IMR-90 (cell line): Measurements from ENCODE around the gene CAPN5. TPM values are rescaled to one million over a fixed set of nuclear protein-coding genes. Genes with fewer than 3 reads are reported as not detected.
A peak's percentile ranks its signal among the peaks of the same experiment; 100 is the strongest.

Experiments used
- ATAC-seq: fragments of 200-7000 bp; cut with Tn5 transposase; 2 replicates; pipeline ENCODE4 v1.9.1; 2020; ENCODE audit warnings: low read depth, mild to moderate bottlenecking, moderate library complexity
- BruUV-seq: library from RNA; stranded (reverse); fragments of 400-500 nt; replicated peaks from 2 replicates; lab custom pipeline; 2021; lab: Mats Ljungman, UMichigan
- CTCF ChIA-PET: fragments of 300-600 bp; formaldehyde crosslinking; extraction: SDS; loops from one replicate; lab custom pipeline; 2021; ENCODE audit warnings: antibody characterized with exemption; lab: Yijun Ruan, JAX
- POLR2A ChIA-PET: fragments of 300-600 bp; sonication (Branson Sonifier 250); formaldehyde crosslinking; loops from one replicate; lab custom pipeline; 2022; ENCODE audit warnings: antibody characterized with exemption; ENCODE audit not compliant: unreplicated experiment; lab: Charles Lee
- DNase-seq: peaks from one replicate; pipeline ENCODE4 v3.0.0; 2013
- H2AFZ ChIP-seq: replicated peaks from 2 replicates; pipeline ENCODE3; 2013; ENCODE audit warnings: low read length, mild to moderate bottlenecking; ENCODE audit not compliant: poor library complexity
- H2AK5ac ChIP-seq: 2 replicates; pipeline ENCODE4 v1.6.1; 2013; ENCODE audit warnings: low read depth, low read length, inconsistent platforms
- H2AK9ac ChIP-seq: replicated peaks from 2 replicates; pipeline ENCODE3; 2013; ENCODE audit warnings: mild to moderate bottlenecking, low read depth, low read length, moderate library complexity; ENCODE audit not compliant: poor library complexity
- H2BK120ac ChIP-seq: 2 replicates; pipeline ENCODE4 v1.6.1; 2013; ENCODE audit warnings: low read depth, low read length, inconsistent platforms
- H2BK15ac ChIP-seq: 3 replicates; pipeline ENCODE4 v1.6.1; 2013; ENCODE audit warnings: low read depth, low read length, inconsistent platforms
- H2BK20ac ChIP-seq: 2 replicates; pipeline ENCODE4 v1.6.1; 2013; ENCODE audit warnings: low read depth, mild to moderate bottlenecking, inconsistent platforms, low read length, moderate library complexity
- H2BK5ac ChIP-seq: 2 replicates; pipeline ENCODE4 v1.6.1; 2013; ENCODE audit warnings: mild to moderate bottlenecking, low read depth, low read length, inconsistent platforms; ENCODE audit not compliant: poor library complexity, severe bottlenecking
- H3K14ac ChIP-seq: replicated peaks from 2 replicates; pipeline ENCODE4 v1.6.1; 2013; ENCODE audit warnings: low read depth, low read length, inconsistent platforms
- H3K18ac ChIP-seq: 2 replicates; pipeline ENCODE4 v1.6.1; 2013; ENCODE audit warnings: low read depth, low read length, control low read depth
- H3K23ac ChIP-seq: 2 replicates; pipeline ENCODE4 v1.6.1; 2013; ENCODE audit warnings: low read depth, low read length, inconsistent platforms
- H3K27ac ChIP-seq: 2 replicates; pipeline ENCODE4 v1.5.1; 2013; ENCODE audit warnings: mild to moderate bottlenecking, control low read depth, low read length; ENCODE audit not compliant: insufficient read depth
- H3K27me3 ChIP-seq: 2 replicates; pipeline ENCODE4 v1.6.1; 2013; ENCODE audit warnings: low read length; ENCODE audit not compliant: control insufficient read depth, insufficient read depth
- H3K36me3 ChIP-seq: 2 replicates; pipeline ENCODE4 v1.6.1; 2013; ENCODE audit warnings: low read length, mixed read lengths; ENCODE audit not compliant: control insufficient read depth, insufficient read depth
- H3K4ac ChIP-seq: 2 replicates; pipeline ENCODE4 v1.6.1; 2013; ENCODE audit warnings: low read depth, low read length, inconsistent platforms
- H3K4me1 ChIP-seq: 2 replicates; pipeline ENCODE4 v1.6.1; 2013; ENCODE audit warnings: low read length, mixed read lengths; ENCODE audit not compliant: control insufficient read depth, insufficient read depth
- H3K4me2 ChIP-seq: 2 replicates; pipeline ENCODE4 v1.6.1; 2013; ENCODE audit warnings: low read depth, mild to moderate bottlenecking, control low read depth, low read length, moderate library complexity
- H3K4me3 ChIP-seq: 2 replicates; pipeline ENCODE4 v1.5.1; 2013; ENCODE audit warnings: low read depth, mild to moderate bottlenecking, control low read depth, low read length, moderate library complexity; ENCODE audit not compliant: insufficient read depth
- H3K56ac ChIP-seq: 2 replicates; pipeline ENCODE4 v1.6.1; 2013; ENCODE audit warnings: low read length, inconsistent platforms; ENCODE audit not compliant: insufficient read depth; ENCODE audit errors: extremely low read depth
- H3K79me1 ChIP-seq, 2 experiments: 2 replicates each; pipeline ENCODE4 v1.6.1; 2013; ENCODE audit warnings: low read length in 2 of 2, inconsistent platforms in 1 of 2, low read depth in 1 of 2
- H3K9ac ChIP-seq: 2 replicates; pipeline ENCODE4 v1.6.1; 2013; ENCODE audit warnings: low read depth, low read length, control low read depth
- H3K9me1 ChIP-seq: 2 replicates; pipeline ENCODE4 v1.6.1; 2013; ENCODE audit warnings: low read length, inconsistent platforms; ENCODE audit not compliant: insufficient read depth
- H3K9me3 ChIP-seq: 2 replicates; pipeline ENCODE4 v1.6.1; 2013; ENCODE audit warnings: low read length; ENCODE audit not compliant: control insufficient read depth, insufficient read depth
- H4K20me1 ChIP-seq: 2 replicates; pipeline ENCODE4 v1.6.1; 2013; ENCODE audit warnings: low read length, inconsistent platforms; ENCODE audit not compliant: insufficient read depth
- H4K5ac ChIP-seq: 2 replicates; pipeline ENCODE4 v1.6.1; 2013; ENCODE audit warnings: mild to moderate bottlenecking, low read depth, low read length, control low read depth
- H4K8ac ChIP-seq, 2 experiments: 2 replicates each; pipeline ENCODE4 v1.6.1; 2013; ENCODE audit warnings: low read depth in 2 of 2, low read length in 2 of 2, control low read depth in 1 of 2, inconsistent platforms in 1 of 2
- H4K91ac ChIP-seq: 2 replicates; pipeline ENCODE4 v1.6.1; 2013; ENCODE audit warnings: low read depth, low read length, inconsistent platforms; ENCODE audit not compliant: insufficient read depth
- BHLHE40 ChIP-seq: fragments of 150-350 bp; IDR thresholded peaks from 2 replicates; pipeline ENCODE4 v1.6.1; 2016; ENCODE audit warnings: mild to moderate bottlenecking, low read depth, low read length
- CEBPB ChIP-seq: IDR thresholded peaks from 2 replicates; pipeline ENCODE4 v1.6.1; 2012; ENCODE audit warnings: low read depth, low read length, improper control_type of control experiment
- CHD1 ChIP-seq: IDR thresholded peaks from 2 replicates; pipeline ENCODE4 v1.6.1; 2012; ENCODE audit warnings: low read depth, low read length, improper control_type of control experiment
- CTCF ChIP-seq: conservative IDR thresholded peaks from 2 replicates; pipeline ENCODE4 v1.5.1; 2012; ENCODE audit warnings: mild to moderate bottlenecking, low read depth, low read length, improper control_type of control experiment
- ELK1 ChIP-seq: fragments of 150-350 bp; IDR thresholded peaks from 2 replicates; pipeline ENCODE4 v1.6.1; 2016; ENCODE audit warnings: low read depth, mild to moderate bottlenecking, low read length, moderate library complexity, borderline replicate concordance
- MAFK ChIP-seq: IDR thresholded peaks from 2 replicates; pipeline ENCODE4 v1.6.1; 2012; ENCODE audit warnings: low read depth, low read length, improper control_type of control experiment
- MXI1 ChIP-seq: IDR thresholded peaks from 2 replicates; pipeline ENCODE4 v1.6.1; 2012; ENCODE audit warnings: low read depth, mild to moderate bottlenecking, low read length, moderate library complexity, borderline replicate concordance
- NFE2L2 ChIP-seq: fragments of 150-350 bp; IDR thresholded peaks from 2 replicates; pipeline ENCODE4 v1.6.1; 2016; ENCODE audit warnings: low read depth, mild to moderate bottlenecking, low read length
- POLR2A ChIP-seq: IDR thresholded peaks from 2 replicates; pipeline ENCODE4 v1.6.1; 2012; ENCODE audit warnings: mild to moderate bottlenecking, low read depth, low read length
- RAD21 ChIP-seq: IDR thresholded peaks from 2 replicates; pipeline ENCODE4 v1.6.1; 2012; ENCODE audit warnings: low read length, improper control_type of control experiment
- RCOR1 ChIP-seq: IDR thresholded peaks from 2 replicates; pipeline ENCODE4 v1.6.1; 2012; ENCODE audit warnings: mild to moderate bottlenecking, low read length, improper control_type of control experiment; ENCODE audit not compliant: insufficient replicate concordance
- RFX5 ChIP-seq: IDR thresholded peaks from 2 replicates; pipeline ENCODE4 v1.8.0; 2012; ENCODE audit warnings: low read depth, mild to moderate bottlenecking, low read length, moderate library complexity
- SMC3 ChIP-seq: fragments of 150-350 bp; IDR thresholded peaks from 2 replicates; pipeline ENCODE4 v1.6.1; 2016; ENCODE audit warnings: low read depth, mild to moderate bottlenecking, antibody characterized with exemption, low read length, moderate library complexity
- USF2 ChIP-seq: fragments of 150-350 bp; IDR thresholded peaks from 2 replicates; pipeline ENCODE4 v1.6.1; 2017; ENCODE audit warnings: mild to moderate bottlenecking, antibody characterized with exemption, low read length, low read depth
- WGBS, 2 experiments: methylation state at CpG; one replicate each; pipeline versions ENCODE4 v1.1.5 to v1.1.7; 2013; ENCODE audit warnings: missing lambda C conversion rate in 2 of 2; ENCODE audit not compliant: insufficient read length in 1 of 2; ENCODE audit errors: extremely low coverage in 2 of 2; 5-methylcytosine and 5-hydroxymethylcytosine counted together
- dilution Hi-C: fragments of 300-500 bp; cut with HindIII; formaldehyde crosslinking; loops from one replicate; pipeline ENCODE4 v1.14.3; 2018; ENCODE audit warnings: low sequenced_read_pairs; ENCODE audit not compliant: unreplicated experiment
- in situ Hi-C: fragments of 300-500 bp; cut with MboI; formaldehyde crosslinking; loops from 3 replicates; pipeline ENCODE4 v1.14.3; 2019; ENCODE audit warnings: low sequenced_read_pairs, inconsistent platforms, mixed read lengths
- intact Hi-C: fragments of 100-400 bp; cut with micrococcal nuclease; formaldehyde crosslinking; loops from 2 replicates; pipeline ENCODE4 v1.10.0; 2022
- polyA plus RNA-seq, 3 experiments: library from polyadenylated mRNA; depleted of rRNA; stranded (reverse); fragments of >200 nt; gene quantifications; 2 replicates each; pipeline ENCODE4 v1.2.3, GENCODE V29; 2012; ENCODE audit warnings: low replicate concordance in 1 of 3
- total RNA-seq: library from RNA; depleted of rRNA; stranded (reverse); fragments of >200 nt; gene quantifications from 2 replicates; pipeline ENCODE4 v1.2.3, GENCODE V29; 2012

CAPN5 gene
- total and polyA plus RNA-seq, 2 of the 4 experiments (the other 2 are of a cell fraction), result 8.1 to 24.0 TPM

GRCh38 chr11:77081976-77082836 is 15.4 kb downstream of the CAPN5 start:
- BruUV-seq, result no TSS peak
- H2BK15ac ChIP-seq, result no peak overlapping the region
- H2AK9ac ChIP-seq, result peak overlapping the region; percentile 22
- ATAC-seq, result no peak
- H3K9ac ChIP-seq, result no peak overlapping the region
- H3K56ac ChIP-seq, result no peak overlapping the region
- CTCF ChIA-PET, result interaction anchor here (0.6 to 1.1 kb wide), 4 partner anchors 9 to 497 kb away, joined by 3 to 5 read pairs (median 3); no protein-coding TSS in a partner anchor
- H3K4me2 ChIP-seq, result no peak overlapping the region
- POLR2A ChIA-PET, result interaction anchor here (1.4 kb wide), 1 partner anchor 9 kb away, joined by 4 read pairs; no protein-coding TSS in a partner anchor
- WGBS, 2 experiments, result 93% methylated on average over 4 of the region's 11 CpGs; no CpG with 5 or more reads in 1 of the 2 experiments
- peaks cover 4% of the 10 kb centered on the region; the same call in 1 of the 2 replicates for H3K36me3 ChIP-seq
- no peak overlapping the region for H3K14ac ChIP-seq
- H3K27ac ChIP-seq, result peak overlapping the region; percentile 11; the same call in 1 of the 2 replicates
- H2AK5ac ChIP-seq, result peak overlapping the region; percentile 71; the same call in 1 of the 2 replicates
- H4K20me1 ChIP-seq, result no peaks in the 10 kb centered on the region
- H3K9me3 ChIP-seq, result no peaks in the 10 kb centered on the region
- peaks cover 15% of the 10 kb centered on the region for H3K4me1 ChIP-seq
- no peak overlapping the region for H3K23ac ChIP-seq
- no peak overlapping the region for H3K4ac ChIP-seq
- peaks cover 7 to 21% of the 10 kb centered on the region in 2 experiments for H3K79me1 ChIP-seq
- H2BK5ac ChIP-seq, result peak overlapping the region; percentile 16
- H2BK120ac ChIP-seq, result no peak overlapping the region
- H3K4me3 ChIP-seq, result no peak overlapping the region
- peaks cover 5% of the 10 kb centered on the region; the same call in 1 of the 2 replicates for H3K9me1 ChIP-seq
- no peak overlapping the region for H3K18ac ChIP-seq
- peak overlapping the region; percentile 73 for H4K5ac ChIP-seq
- intact Hi-C loops (no loop called here), dilution Hi-C loops (no loop called here), in situ Hi-C loops (no loop called here)
- H2BK20ac ChIP-seq, result no peak overlapping the region
- H4K8ac ChIP-seq, result peak overlapping the region; percentile 50 to 69; a peak in 3 of 4 replicates
- no peak for DNase-seq
- H2AFZ ChIP-seq, result peak overlapping the region; percentile 38
- H3K27me3 ChIP-seq, result no peaks in the 10 kb centered on the region
- no peak overlapping the region for H4K91ac ChIP-seq
- TF ChIP-seq SMC3 (no peak), BHLHE40 (no peak), POLR2A (no peak), CHD1 (no peak), RCOR1 (no peak), MXI1 (no peak), CEBPB (no peak), ELK1 (no peak), RFX5 (no peak), CTCF (no peak), USF2 (no peak), NFE2L2 (no peak), MAFK (no peak), RAD21 (no peak)
